AG04449 (cell line): ENCODE results near the gene CLDN7.

Experiments used
- CTCF ChIA-PET: fragments of 350-600 bp; formaldehyde crosslinking; extraction: SDS; loops from one replicate; lab custom pipeline; 2021; ENCODE audit warnings: antibody characterized with exemption; lab: Yijun Ruan, JAX
- POLR2A ChIA-PET: fragments of 400-600, 350-600 bp; formaldehyde crosslinking; extraction: SDS; loops from one replicate; lab custom pipeline; 2020; ENCODE audit warnings: antibody characterized with exemption, inconsistent platforms; lab: Yijun Ruan, JAX
- DNase-seq: peaks from one replicate; pipeline ENCODE4 v3.0.0-alpha.2; 2010; ENCODE audit warnings: low read depth, low spot score
- H3K4me3 ChIP-seq: 2 replicates; pipeline ENCODE4 v1.5.1; 2011; ENCODE audit warnings: low read depth, mild to moderate bottlenecking, control low read depth, low read length
- CTCF ChIP-seq: IDR thresholded peaks from one replicate; pipeline ENCODE4 v1.5.1; 2011; ENCODE audit warnings: mild to moderate bottlenecking, moderate library complexity, low read length, control low read depth, inconsistent platforms; ENCODE audit not compliant: insufficient read depth; ENCODE audit errors: missing control alignments

The CLDN7 gene

GRCh38 chr17:7262192-7262934 lies at the start of gene CLDN7:
TSS of gene CLDN7 (minus strand) at chr17:7262478. CDS start at chr17:7262043, 435 bp downstream.
- H3K4me3 ChIP-seq: peak within 1 kb of the TSS; percentile 48
- ChIA-PET POLR2A (no interaction called here), CTCF (no interaction called here)
- TF ChIP-seq CTCF: no peak
- DNase-seq: no peak

- POLR2A ChIA-PET: interaction anchor here (0.7 kb wide), 1 partner anchor 52 kb away, joined by 3 read pairs; no protein-coding TSS in a partner anchor
Measured at GRCh38 chr17:7311110-7311705, 48.9 kb upstream of the CLDN7 start.

GRCh38 chr17:7309628-7310027 lies 47.4 kb upstream of the CLDN7 start:
- H3K4me3 ChIP-seq: peak overlapping the region; percentile 92
- POLR2A ChIA-PET: no interaction called here

More at GRCh38 chr17:7311110-7311705, 48.9 kb upstream of the CLDN7 start:
- no peak for DNase-seq
- CTCF ChIA-PET: interaction anchor here (0.7 to 1.4 kb wide), 4 partner anchors 13 to 17 kb away, joined by 3 to 5 read pairs (median 4); partner anchors contain the start of gene NEURL4
- no peak overlapping the region for H3K4me3 ChIP-seq
- no peak for TF ChIP-seq CTCF

GRCh38 chr17:7308625-7309433 lies 46.6 kb upstream of the CLDN7 start:
- POLR2A ChIA-PET: interaction anchor here (1.6 kb wide), 1 partner anchor 21 kb away, joined by 4 read pairs; no protein-coding TSS in a partner anchor
- no peak for TF ChIP-seq CTCF
- peak overlapping the region; percentile 92 for H3K4me3 ChIP-seq
- no peak for DNase-seq
- CTCF ChIA-PET: interaction anchor here (1.2 to 1.8 kb wide), 4 partner anchors 12 to 252 kb away, joined by 4 to 6 read pairs (median 4); no protein-coding TSS in a partner anchor

More at GRCh38 chr17:7309628-7310027, 47.4 kb upstream of the CLDN7 start:
- CTCF ChIA-PET: interaction anchor here (1.2 to 1.8 kb wide), 3 partner anchors 13 to 251 kb away, joined by 4 to 6 read pairs (median 5); no protein-coding TSS in a partner anchor
- no peak for DNase-seq
- TF ChIP-seq CTCF: no peak

- no peak for DNase-seq
- CTCF ChIA-PET: interaction anchor here (0.6 to 1.3 kb wide), 2 partner anchors 11 to 23 kb away, joined by 3 to 4 read pairs; no protein-coding TSS in a partner anchor
- no peak for TF ChIP-seq CTCF
- POLR2A ChIA-PET: interaction anchor here (1.6 kb wide), 1 partner anchor 22 kb away, joined by 4 read pairs; no protein-coding TSS in a partner anchor
- H3K4me3 ChIP-seq: peak overlapping the region; percentile 92
Measured at GRCh38 chr17:7307686-7308624, 45.7 kb upstream of the CLDN7 start.
